CD4-positive, alpha-beta T cell treated with Interleukin-2 at 100 ng/mL for 4 hours (primary cell): ENCODE results near the gene PDE11A.

Experiments
- DNase-seq: peaks from one replicate; pipeline ENCODE4 v3.0.0-alpha.2; 2020; ENCODE audit warnings: low spot score

The PDE11A gene

DNA sequence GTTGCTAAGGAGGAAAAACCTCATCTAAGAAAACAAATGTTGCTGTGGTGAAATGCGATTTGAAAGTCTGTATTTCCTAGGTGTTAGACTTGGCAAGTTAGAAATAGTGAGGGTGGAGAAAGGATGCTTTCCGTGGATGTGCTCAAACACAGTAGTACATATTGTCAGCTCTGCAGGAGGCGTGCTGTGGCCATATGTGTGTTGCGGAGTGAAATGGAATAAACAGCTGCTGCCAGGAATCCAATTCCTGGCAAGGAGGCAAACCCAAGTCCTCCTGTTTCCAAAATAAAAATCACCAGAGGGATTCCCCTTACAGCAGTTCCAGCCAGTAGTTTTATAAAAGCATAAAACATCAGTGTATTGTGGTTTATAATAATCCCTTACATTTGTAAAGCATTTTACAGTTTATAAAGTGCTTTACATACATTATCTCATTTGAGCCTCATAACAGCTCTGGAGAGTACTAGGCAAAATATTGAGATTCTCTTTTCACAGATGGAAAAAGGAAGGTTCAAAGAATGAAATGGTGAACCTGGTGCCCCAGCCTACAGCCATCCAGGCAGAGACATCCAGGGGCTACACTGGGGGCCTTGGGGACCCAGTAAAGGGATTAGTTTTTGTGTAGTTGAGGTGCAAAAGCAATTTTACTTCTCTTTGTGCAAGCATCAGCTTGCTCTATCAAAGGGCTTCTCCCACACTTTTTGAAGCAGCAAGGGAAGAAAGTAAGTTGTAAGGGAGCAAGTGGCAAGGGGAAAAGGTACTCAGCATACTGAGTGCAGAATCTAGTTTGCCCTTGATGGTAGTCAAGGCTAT is 474.0 kb downstream of the PDE11A start:
- DNase-seq, result no peak

GRCh38 chr2:177597759-177598158 is 474.8 kb downstream of the PDE11A start:
- no peak for DNase-seq

- no peak for DNase-seq
These were observed 475.7 kb downstream of the PDE11A start for GRCh38 chr2:177596866-177597265.

- no peak for DNase-seq
These were observed 477.3 kb downstream of the PDE11A start for GRCh38 chr2:177595126-177595845.

- DNase-seq, result no peak
These were observed 479.2 kb downstream of the PDE11A start for GRCh38 chr2:177593402-177593801.

DNA sequence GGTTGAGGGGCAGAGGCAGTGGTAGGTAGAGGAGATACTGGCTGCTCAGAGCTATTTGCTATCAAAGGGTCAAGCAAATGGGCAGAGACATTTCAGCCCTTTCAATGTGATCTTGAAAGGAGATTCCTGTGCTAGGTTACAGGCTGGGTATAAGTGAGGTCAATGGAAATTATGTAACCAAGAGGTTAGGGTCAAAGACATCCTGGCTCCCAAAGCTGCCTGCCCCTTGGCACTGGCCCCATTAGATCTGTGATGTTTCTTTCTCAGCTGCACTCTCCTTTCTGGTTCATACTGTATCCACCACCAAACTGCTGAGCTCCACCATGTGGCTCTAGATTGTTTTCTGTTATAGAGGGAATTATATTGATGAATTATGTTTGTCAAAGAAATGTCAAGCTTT is 479.6 kb downstream of the PDE11A start:
- DNase-seq, result no peak

DNA sequence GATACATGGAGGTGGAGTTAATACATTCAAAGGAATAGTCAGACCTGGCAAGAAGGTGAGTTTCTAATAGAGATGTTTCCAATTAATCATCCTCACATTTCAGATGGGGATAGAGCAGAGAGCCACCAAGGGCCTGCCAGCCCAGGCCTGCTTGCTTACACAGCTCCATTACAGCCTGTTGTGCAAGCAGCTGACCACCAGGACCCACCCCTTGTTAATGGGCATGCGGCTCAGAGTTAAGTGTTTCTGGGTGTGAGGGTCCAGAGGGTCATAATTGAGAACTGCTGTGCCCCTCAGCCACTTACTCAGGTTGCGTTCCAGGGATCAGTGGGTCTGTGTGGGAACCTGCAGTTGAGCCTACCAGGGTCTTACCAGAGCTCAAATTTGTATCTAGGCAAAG is 480.2 kb downstream of the PDE11A start:
- DNase-seq, result no peak

GRCh38 chr2:177589186-177589585 is 483.4 kb downstream of the PDE11A start:
- no peak for DNase-seq

- DNase-seq, result no peak
These were observed 483.9 kb downstream of the PDE11A start for GRCh38 chr2:177588671-177589070.

- no peak for DNase-seq
These were observed 485.2 kb downstream of the PDE11A start for GRCh38 chr2:177587371-177587770.

DNA sequence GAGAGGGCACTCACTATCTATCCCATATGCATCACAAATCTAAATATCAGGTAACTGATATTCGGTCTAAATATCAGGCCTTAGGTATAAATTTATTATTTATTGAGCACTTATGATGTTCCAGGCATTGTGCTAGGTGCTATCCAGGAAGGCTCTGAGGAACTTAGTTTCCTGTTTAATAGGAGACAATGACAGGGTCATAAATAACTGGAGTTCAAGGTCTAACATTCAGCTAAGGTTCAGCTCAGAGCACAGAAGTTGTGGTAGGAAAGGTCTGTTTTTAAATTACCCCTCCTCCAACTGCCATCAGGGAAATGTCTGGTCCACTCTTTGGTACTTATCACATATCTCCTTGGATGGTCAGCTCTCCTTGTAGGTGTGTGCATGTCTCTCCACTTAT is 486.4 kb downstream of the PDE11A start:
- no peak for DNase-seq

- no peak for DNase-seq
These were observed 487.2 kb downstream of the PDE11A start for GRCh38 chr2:177585234-177585863.

DNA sequence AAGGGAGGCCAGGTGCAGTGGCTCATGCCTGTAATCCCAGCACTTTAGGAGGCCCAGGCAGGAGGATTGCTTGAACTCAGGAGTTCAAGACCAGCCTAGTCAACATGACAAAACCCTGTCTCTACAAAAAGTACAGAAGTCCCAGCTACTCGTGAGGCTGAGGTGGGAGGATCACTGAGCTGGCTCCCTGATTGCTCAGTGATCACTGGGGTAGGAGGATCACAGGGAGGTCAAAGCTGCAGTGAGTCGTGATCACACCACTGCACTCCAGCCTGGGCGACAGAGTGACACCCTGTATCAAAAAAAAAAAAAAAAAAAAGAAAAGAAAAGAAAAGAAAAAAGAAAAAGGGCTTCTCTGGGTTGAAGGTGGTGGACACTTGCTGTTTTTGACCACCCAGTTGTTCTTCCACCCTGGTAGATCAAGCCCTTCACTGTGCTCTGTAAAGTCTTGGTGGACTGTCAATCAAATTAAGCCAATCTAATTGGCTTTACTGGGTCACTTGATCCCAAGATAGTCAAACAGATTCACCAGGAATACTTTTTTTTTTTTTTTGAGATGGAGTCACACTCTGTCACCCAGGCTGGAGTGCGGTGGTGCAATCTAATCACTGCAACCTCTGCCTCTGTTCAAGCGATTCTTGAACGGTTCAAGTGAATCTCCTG is 488.4 kb downstream of the PDE11A start:
- DNase-seq, result no peak

GRCh38 chr2:177582000-177582399 is 490.6 kb downstream of the PDE11A start:
- no peak for DNase-seq

GRCh38 chr2:177579486-177580036 is 493.0 kb downstream of the PDE11A start:
- no peak for DNase-seq

DNA sequence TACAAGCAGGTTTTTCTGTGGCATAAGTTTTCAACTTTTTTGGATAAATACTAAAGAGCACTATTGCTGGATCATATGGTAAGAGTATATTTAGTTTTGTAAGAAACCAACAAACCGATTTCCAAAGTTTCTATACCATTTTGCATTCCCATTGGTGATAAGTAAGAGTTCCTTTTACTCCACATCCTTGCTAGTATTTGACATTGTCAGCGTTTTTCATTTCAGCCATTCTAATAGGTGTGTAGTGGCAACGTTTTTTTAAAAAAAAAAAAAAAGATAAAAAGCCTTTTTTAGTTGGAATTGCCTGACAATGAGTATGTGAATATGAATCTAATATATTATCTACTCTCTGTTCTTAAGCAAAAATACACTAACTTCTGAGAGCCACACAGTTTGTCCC is 494.1 kb downstream of the PDE11A start:
- no peak for DNase-seq

DNA sequence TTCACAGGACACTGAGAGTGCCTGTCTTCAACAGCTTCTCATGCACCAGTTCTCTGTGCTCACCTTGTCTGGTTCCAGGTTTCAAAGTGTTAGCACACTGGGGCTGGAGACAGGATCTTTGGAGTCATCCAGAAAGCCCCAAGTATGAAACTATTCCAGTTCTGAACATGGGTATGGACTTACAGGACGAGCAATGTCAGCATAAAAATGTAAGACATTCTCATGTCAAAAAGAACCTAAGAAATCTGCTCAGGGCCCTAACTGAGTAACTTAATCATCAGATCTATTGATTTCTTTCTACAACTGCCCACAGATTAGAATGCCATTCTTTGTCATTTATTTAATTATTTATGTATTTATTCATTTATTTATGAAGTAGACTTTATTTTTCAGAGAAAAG is 495.5 kb downstream of the PDE11A start:
- DNase-seq, result no peak

GRCh38 chr2:177575358-177575757 is 497.2 kb downstream of the PDE11A start:
- DNase-seq, result no peak

DNA sequence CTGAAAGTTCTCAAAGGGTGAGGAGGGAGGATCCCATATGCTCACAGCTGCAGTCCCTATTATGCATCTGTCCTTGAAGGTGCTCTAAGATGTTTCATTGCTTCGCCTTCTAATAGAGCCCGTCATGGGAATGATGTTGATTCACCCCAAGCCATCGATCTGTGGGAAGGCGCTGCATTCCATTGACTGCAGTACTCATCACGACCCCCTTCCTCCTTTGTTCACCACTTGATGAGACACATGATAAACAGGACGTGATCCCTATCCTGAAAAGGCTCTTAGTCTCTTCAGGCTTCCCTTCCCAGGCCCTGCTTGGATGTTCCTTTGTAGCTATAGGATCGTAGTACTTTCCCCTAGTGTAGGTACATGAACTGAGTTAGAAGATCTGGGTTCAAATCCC is 498.2 kb downstream of the PDE11A start:
- no peak for DNase-seq
